HEK293 (cell line): Measurements from ENCODE around the gene MLIP.

Experiments used
- CTCF ChIA-PET: fragments of 350-600 bp; formaldehyde crosslinking; extraction: SDS; loops from one replicate; lab custom pipeline; 2021; ENCODE audit warnings: antibody characterized with exemption; lab: Yijun Ruan, JAX
- POLR2A ChIA-PET: fragments of 300-600 bp; formaldehyde crosslinking; extraction: SDS; loops from one replicate; lab custom pipeline; 2020; ENCODE audit warnings: antibody characterized with exemption, inconsistent platforms; lab: Yijun Ruan, JAX
- H3K27ac ChIP-seq: fragments of 200-500 bp; sonication (Bioruptor generic); 2 replicates; pipeline ENCODE4 v1.5.1; 2014; ENCODE audit warnings: low read depth, low read length, control low read depth, inconsistent platforms; ENCODE audit errors: extremely low read depth
- H3K36me3 ChIP-seq, 2 experiments: fragments of 200-500 bp in 1 of 2; sonication (Bioruptor generic) in 1 of 2; 1 replicate in 1 of 2; 2 replicates in 1 of 2; pipeline ENCODE4 v1.5.1; 2014 to 2017; ENCODE audit warnings: inconsistent platforms in 2 of 2, low read length in 2 of 2; ENCODE audit not compliant: control insufficient read depth in 2 of 2, insufficient read depth in 1 of 2
- H3K4me1 ChIP-seq: fragments of 200-500 bp; sonication (Bioruptor generic); 2 replicates; pipeline ENCODE4 v1.5.1; 2014; ENCODE audit warnings: mild to moderate bottlenecking, low read length, inconsistent platforms; ENCODE audit not compliant: control insufficient read depth, insufficient read depth
- H3K4me3 ChIP-seq: 2 replicates; pipeline ENCODE4 v1.5.1; 2011; ENCODE audit warnings: low read depth, mild to moderate bottlenecking, control low read depth, low read length, moderate library complexity
- H3K9me3 ChIP-seq: fragments of 200-500 bp; sonication (Bioruptor generic); 2 replicates; pipeline ENCODE4 v1.5.1; 2014; ENCODE audit warnings: low read depth, low read length, inconsistent platforms; ENCODE audit not compliant: control insufficient read depth, insufficient read depth
- AEBP2 ChIP-seq: fragments of 450-650 bp; formaldehyde crosslinking; IDR thresholded peaks from 2 replicates; pipeline ENCODE4 v1.5.1; 2016; ENCODE audit warnings: missing biosample characterization, missing genetic modification characterization, borderline replicate concordance
- ATF2 ChIP-seq: fragments of 450-650 bp; formaldehyde crosslinking; IDR thresholded peaks from 2 replicates; pipeline ENCODE4 v1.5.1; 2016; ENCODE audit warnings: missing biosample characterization, missing genetic modification characterization, low read depth
- GLIS2 ChIP-seq: fragments of 450-650 bp; formaldehyde crosslinking; IDR thresholded peaks from 2 replicates; pipeline ENCODE4 v1.5.1; 2016; ENCODE audit warnings: missing biosample characterization, missing genetic modification characterization
- HIC1 ChIP-seq: fragments of 450-650 bp; formaldehyde crosslinking; IDR thresholded peaks from 2 replicates; pipeline ENCODE4 v1.5.1; 2016; ENCODE audit warnings: missing biosample characterization, missing genetic modification characterization
- HOXC10 ChIP-seq: sonication (generic); formaldehyde crosslinking; IDR thresholded peaks from 2 replicates; pipeline ENCODE4 v1.8.1; 2023; ENCODE audit warnings: mild to moderate bottlenecking, missing genetic modification reagents
- IKZF3 ChIP-seq: fragments of 450-650 bp; IDR thresholded peaks from 2 replicates; pipeline ENCODE4 v1.5.0; 2018; ENCODE audit warnings: missing biosample characterization, mild to moderate bottlenecking, missing genetic modification characterization, moderate library complexity
- ZFP3 ChIP-seq: fragments of 450-650 bp; formaldehyde crosslinking; IDR thresholded peaks from 2 replicates; pipeline ENCODE4 v1.5.1; 2016; ENCODE audit warnings: low read depth, missing biosample characterization, missing genetic modification characterization
- ZFP37 ChIP-seq: fragments of 450-650 bp; formaldehyde crosslinking; IDR thresholded peaks from 2 replicates; pipeline ENCODE4 v1.5.1; 2016; ENCODE audit warnings: missing biosample characterization, missing genetic modification characterization
- ZNF112 ChIP-seq: fragments of 450-650 bp; formaldehyde crosslinking; IDR thresholded peaks from 2 replicates; pipeline ENCODE4 v1.5.0; 2017; ENCODE audit warnings: missing biosample characterization, missing genetic modification characterization
- ZNF19 ChIP-seq: fragments of 450-650 bp; formaldehyde crosslinking; IDR thresholded peaks from 2 replicates; pipeline ENCODE4; 2016; ENCODE audit warnings: missing biosample characterization, missing genetic modification characterization, low read depth
- ZNF2 ChIP-seq: fragments of 450-650 bp; formaldehyde crosslinking; IDR thresholded peaks from 2 replicates; pipeline ENCODE4 v1.5.1; 2016; ENCODE audit warnings: missing biosample characterization, missing genetic modification characterization
- ZNF23 ChIP-seq: fragments of 450-650 bp; formaldehyde crosslinking; IDR thresholded peaks from 2 replicates; pipeline ENCODE4 v1.5.1; 2016; ENCODE audit warnings: missing biosample characterization, missing genetic modification characterization, borderline replicate concordance
- ZNF24 ChIP-seq: fragments of 450-650 bp; formaldehyde crosslinking; IDR thresholded peaks from 2 replicates; pipeline ENCODE4 v1.5.1; 2016; ENCODE audit warnings: missing biosample characterization, missing genetic modification characterization
- ZNF391 ChIP-seq: fragments of 450-650 bp; formaldehyde crosslinking; IDR thresholded peaks from 2 replicates; pipeline ENCODE4 v1.5.1; 2016; ENCODE audit warnings: low read depth, missing biosample characterization, missing genetic modification characterization, borderline replicate concordance
- ZNF416 ChIP-seq: fragments of 450-650 bp; formaldehyde crosslinking; IDR thresholded peaks from 2 replicates; pipeline ENCODE4 v1.5.1; 2016; ENCODE audit warnings: missing biosample characterization, missing genetic modification characterization
- ZNF701 ChIP-seq: fragments of 450-650 bp; formaldehyde crosslinking; IDR thresholded peaks from 2 replicates; pipeline ENCODE4 v1.5.1; 2016; ENCODE audit warnings: missing biosample characterization, missing genetic modification characterization
- ZNF76 ChIP-seq: fragments of 450-650 bp; formaldehyde crosslinking; IDR thresholded peaks from 2 replicates; pipeline ENCODE4; 2016; ENCODE audit warnings: low read depth, missing biosample characterization, missing genetic modification characterization, borderline replicate concordance
- ZSCAN18 ChIP-seq: fragments of 450-650 bp; formaldehyde crosslinking; IDR thresholded peaks from 2 replicates; pipeline ENCODE4 v1.5.1; 2016; ENCODE audit warnings: missing biosample characterization, missing genetic modification characterization
- ZSCAN23 ChIP-seq: fragments of 450-650 bp; formaldehyde crosslinking; IDR thresholded peaks from 2 replicates; pipeline ENCODE4 v1.5.1; 2016; ENCODE audit warnings: missing biosample characterization, missing genetic modification characterization
- ZSCAN5A ChIP-seq: fragments of 450-650 bp; formaldehyde crosslinking; IDR thresholded peaks from 2 replicates; pipeline ENCODE4 v1.5.1; 2016; ENCODE audit warnings: missing biosample characterization, missing genetic modification characterization

MLIP gene

GRCh38 chr6:54194067-54194466 lies 82.8 kb downstream of the MLIP start (continued):
- TF ChIP-seq ZNF701 (tag by site-specific recombination) (no peak), ZNF112 (tag by site-specific recombination) (no peak), ZSCAN18 (tag by site-specific recombination) (no peak), ZNF416 (tag by site-specific recombination) (no peak), ZFP37 (tag by site-specific recombination) (no peak), GLIS2 (tag by site-specific recombination) (no peak), ZNF24 (tag by site-specific recombination) (no peak), HIC1 (no peak)

GRCh38 chr6:54195637-54196036 lies 84.4 kb downstream of the MLIP start:
- no peak overlapping the region for H3K27ac ChIP-seq
- ChIA-PET POLR2A (no interaction called here), CTCF (no interaction called here)
- no peak overlapping the region for H3K4me3 ChIP-seq
- peak; percentile 80 for TF ChIP-seq ATF2
- TF ChIP-seq ZNF19 (tag by site-specific recombination) = no peak
- no peaks in the 10 kb centered on the region for H3K36me3 ChIP-seq
- no peaks in the 10 kb centered on the region for H3K9me3 ChIP-seq
- H3K4me1 ChIP-seq = no peaks in the 10 kb centered on the region

- no peak overlapping the region for H3K27ac ChIP-seq
- TF ChIP-seq IKZF3 (no peak), ZFP3 (tag by site-specific recombination) (no peak), AEBP2 (tag by site-specific recombination) (no peak), ZNF76 (tag by site-specific recombination) (no peak), HOXC10 (CRISPR knock-in tag) (no peak), ZSCAN5A (no peak), ZFP37 (tag by site-specific recombination) (no peak), ZNF2 (tag by site-specific recombination) (no peak), ZNF391 (no peak), ZSCAN23 (tag by site-specific recombination) (no peak), ZNF23 (tag by site-specific recombination) (no peak)
- POLR2A ChIA-PET = no interaction called here
- no peaks in the 10 kb centered on the region for H3K4me1 ChIP-seq
- CTCF ChIA-PET = interaction anchor here (0.6 to 0.7 kb wide), 2 partner anchors 47 to 1488 kb away, joined by 3 read pairs; no protein-coding TSS in a partner anchor
- no peak overlapping the region for H3K4me3 ChIP-seq
- H3K36me3 ChIP-seq = no peaks in the 10 kb centered on the region
- H3K9me3 ChIP-seq = no peaks in the 10 kb centered on the region
These were observed 85.7 kb downstream of the MLIP start for GRCh38 chr6:54196905-54197304.
